Measurements from ENCODE around the gene TPCN1. TPM values are rescaled to one million over a fixed set of nuclear protein-coding genes. Genes with fewer than 3 reads are reported as not detected.
A peak's percentile ranks its signal among the peaks of the same experiment; 100 is the strongest.

TPCN1 gene
- total and polyA plus RNA-seq, 2 of the 13 experiments (the other 11 are each of a cell fraction or from before 2014, with no cell fraction given) = 8.0 to 26.8 TPM

DNA sequence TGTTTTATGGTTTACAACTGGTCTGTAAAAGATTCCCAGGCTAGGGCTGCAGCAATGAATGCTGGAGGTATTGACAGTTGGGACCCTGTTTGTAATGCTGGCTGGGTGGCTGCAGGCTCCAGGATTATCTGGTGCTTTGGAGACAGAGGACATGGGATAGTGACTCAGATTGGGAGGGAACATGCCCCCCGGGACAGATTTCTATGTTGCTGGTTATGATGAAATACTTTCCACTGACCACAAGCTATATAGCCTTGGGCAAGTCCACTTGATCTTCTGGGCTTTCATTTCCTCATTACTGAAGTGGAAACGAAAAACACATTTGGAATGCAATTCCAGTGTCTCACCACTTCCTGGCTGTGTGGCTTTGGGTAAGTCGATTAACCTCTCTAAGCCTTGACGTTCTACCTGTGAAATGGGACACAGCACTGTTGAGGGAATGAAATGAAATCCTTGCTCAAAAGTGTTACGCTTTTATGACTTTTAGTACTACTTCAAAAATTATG, 6.3 kb upstream of the TPCN1 start (continued):
- TF ChIP-seq SIN3A (IDR thresholded peaks at IDR 0.05; ENCODE audit: borderline replicate concordance, low read depth, low read length) (no peak), ELF3 (CRISPR knock-in tag; IDR thresholded peaks at IDR 0.05) (peak; percentile 88), ZNF264 (CRISPR knock-in tag; IDR thresholded peaks at IDR 0.05) (no peak), HNRNPLL (IDR thresholded peaks at IDR 0.05; ENCODE audit: low read depth, low read length, poor library complexity, severe bottlenecking) (no peak), CCAR2 (optimal IDR thresholded peaks at IDR 0.05; ENCODE audit: low read depth, low read length) (no peak), ZNF564 (CRISPR knock-in tag; IDR thresholded peaks at IDR 0.05) (no peak), FOXO1 (CRISPR knock-in tag; IDR thresholded peaks at IDR 0.05) (no peak), U2AF2 (IDR thresholded peaks at IDR 0.05; ENCODE audit: low read depth, low read length) (no peak), IRF2 (CRISPR knock-in tag; IDR thresholded peaks at IDR 0.05) (no peak), BRD4 (CRISPR knock-in tag; IDR thresholded peaks at IDR 0.05) (no peak), ELF1 (CRISPR knock-in tag; IDR thresholded peaks at IDR 0.05) (peak; percentile 64), ATF1 (CRISPR knock-in tag; IDR thresholded peaks at IDR 0.05) (no peak), HDAC2 (CRISPR knock-in tag; IDR thresholded peaks at IDR 0.05) (no peak), ZNF672 (CRISPR knock-in tag; IDR thresholded peaks at IDR 0.05) (no peak), ZNF749 (CRISPR knock-in tag; IDR thresholded peaks at IDR 0.05; ENCODE audit: borderline replicate concordance) (no peak), SRSF1 (optimal IDR thresholded peaks at IDR 0.05; ENCODE audit: low read depth, low read length) (no peak)
- TF ChIP-seq, protein P1, sequence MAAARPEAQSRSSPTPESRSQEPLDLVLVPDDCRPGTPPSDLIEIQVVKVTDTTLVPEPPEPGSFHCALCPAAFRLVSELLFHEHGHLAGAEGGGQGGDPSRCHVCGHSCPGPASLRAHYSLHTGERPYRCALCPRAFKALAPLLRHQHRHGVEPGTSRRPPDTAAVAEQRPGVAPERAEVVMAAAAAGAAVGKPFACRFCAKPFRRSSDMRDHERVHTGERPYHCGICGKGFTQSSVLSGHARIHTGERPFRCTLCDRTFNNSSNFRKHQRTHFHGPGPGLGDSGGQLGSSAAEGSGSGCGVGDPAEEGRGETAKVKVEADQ (CRISPR knock-in tag; IDR thresholded peaks at IDR 0.05; ENCODE audit: borderline replicate concordance) = no peak
- TF ChIP-seq, protein P2, sequence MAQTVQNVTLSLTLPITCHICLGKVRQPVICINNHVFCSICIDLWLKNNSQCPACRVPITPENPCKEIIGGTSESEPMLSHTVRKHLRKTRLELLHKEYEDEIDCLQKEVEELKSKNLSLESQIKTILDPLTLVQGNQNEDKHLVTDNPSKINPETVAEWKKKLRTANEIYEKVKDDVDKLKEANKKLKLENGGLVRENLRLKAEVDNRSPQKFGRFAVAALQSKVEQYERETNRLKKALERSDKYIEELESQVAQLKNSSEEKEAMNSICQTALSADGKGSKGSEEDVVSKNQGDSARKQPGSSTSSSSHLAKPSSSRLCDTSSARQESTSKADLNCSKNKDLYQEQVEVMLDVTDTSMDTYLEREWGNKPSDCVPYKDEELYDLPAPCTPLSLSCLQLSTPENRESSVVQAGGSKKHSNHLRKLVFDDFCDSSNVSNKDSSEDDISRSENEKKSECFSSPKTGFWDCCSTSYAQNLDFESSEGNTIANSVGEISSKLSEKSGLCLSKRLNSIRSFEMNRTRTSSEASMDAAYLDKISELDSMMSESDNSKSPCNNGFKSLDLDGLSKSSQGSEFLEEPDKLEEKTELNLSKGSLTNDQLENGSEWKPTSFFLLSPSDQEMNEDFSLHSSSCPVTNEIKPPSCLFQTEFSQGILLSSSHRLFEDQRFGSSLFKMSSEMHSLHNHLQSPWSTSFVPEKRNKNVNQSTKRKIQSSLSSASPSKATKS (CRISPR knock-in tag; IDR thresholded peaks at IDR 0.05) = no peak
- TF ChIP-seq, protein P3, sequence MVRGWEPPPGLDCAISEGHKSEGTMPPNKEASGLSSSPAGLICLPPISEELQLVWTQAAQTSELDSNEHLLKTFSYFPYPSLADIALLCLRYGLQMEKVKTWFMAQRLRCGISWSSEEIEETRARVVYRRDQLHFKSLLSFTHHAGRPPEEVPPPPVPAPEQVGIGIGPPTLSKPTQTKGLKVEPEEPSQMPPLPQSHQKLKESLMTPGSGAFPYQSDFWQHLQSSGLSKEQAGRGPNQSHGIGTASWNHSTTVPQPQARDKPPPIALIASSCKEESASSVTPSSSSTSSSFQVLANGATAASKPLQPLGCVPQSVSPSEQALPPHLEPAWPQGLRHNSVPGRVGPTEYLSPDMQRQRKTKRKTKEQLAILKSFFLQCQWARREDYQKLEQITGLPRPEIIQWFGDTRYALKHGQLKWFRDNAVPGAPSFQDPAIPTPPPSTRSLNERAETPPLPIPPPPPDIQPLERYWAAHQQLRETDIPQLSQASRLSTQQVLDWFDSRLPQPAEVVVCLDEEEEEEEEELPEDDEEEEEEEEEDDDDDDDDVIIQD (CRISPR knock-in tag; IDR thresholded peaks at IDR 0.05; ENCODE audit: low read depth) = peak; percentile 34; the same call in 1 of the 2 replicates
- TF ChIP-seq, protein P4, sequence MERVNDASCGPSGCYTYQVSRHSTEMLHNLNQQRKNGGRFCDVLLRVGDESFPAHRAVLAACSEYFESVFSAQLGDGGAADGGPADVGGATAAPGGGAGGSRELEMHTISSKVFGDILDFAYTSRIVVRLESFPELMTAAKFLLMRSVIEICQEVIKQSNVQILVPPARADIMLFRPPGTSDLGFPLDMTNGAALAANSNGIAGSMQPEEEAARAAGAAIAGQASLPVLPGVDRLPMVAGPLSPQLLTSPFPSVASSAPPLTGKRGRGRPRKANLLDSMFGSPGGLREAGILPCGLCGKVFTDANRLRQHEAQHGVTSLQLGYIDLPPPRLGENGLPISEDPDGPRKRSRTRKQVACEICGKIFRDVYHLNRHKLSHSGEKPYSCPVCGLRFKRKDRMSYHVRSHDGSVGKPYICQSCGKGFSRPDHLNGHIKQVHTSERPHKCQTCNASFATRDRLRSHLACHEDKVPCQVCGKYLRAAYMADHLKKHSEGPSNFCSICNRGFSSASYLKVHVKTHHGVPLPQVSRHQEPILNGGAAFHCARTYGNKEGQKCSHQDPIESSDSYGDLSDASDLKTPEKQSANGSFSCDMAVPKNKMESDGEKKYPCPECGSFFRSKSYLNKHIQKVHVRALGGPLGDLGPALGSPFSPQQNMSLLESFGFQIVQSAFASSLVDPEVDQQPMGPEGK (CRISPR knock-in tag; IDR thresholded peaks at IDR 0.05) = peak; percentile 93
- TF ChIP-seq, protein P5, sequence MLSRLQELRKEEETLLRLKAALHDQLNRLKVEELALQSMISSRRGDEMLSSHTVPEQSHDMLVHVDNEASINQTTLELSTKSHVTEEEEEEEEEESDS (CRISPR knock-in tag; IDR thresholded peaks at IDR 0.05; ENCODE audit: borderline replicate concordance) = no peak
- TF ChIP-seq, protein P6, sequence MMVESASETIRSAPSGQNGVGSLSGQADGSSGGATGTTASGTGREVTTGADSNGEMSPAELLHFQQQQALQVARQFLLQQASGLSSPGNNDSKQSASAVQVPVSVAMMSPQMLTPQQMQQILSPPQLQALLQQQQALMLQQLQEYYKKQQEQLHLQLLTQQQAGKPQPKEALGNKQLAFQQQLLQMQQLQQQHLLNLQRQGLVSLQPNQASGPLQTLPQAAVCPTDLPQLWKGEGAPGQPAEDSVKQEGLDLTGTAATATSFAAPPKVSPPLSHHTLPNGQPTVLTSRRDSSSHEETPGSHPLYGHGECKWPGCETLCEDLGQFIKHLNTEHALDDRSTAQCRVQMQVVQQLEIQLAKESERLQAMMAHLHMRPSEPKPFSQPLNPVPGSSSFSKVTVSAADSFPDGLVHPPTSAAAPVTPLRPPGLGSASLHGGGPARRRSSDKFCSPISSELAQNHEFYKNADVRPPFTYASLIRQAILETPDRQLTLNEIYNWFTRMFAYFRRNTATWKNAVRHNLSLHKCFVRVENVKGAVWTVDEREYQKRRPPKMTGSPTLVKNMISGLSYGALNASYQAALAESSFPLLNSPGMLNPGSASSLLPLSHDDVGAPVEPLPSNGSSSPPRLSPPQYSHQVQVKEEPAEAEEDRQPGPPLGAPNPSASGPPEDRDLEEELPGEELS (CRISPR knock-in tag; IDR thresholded peaks at IDR 0.05) = no peak
